ENCODE measurements around the gene PSMB2.

- no peak for TF ChIP-seq SP1 (IDR thresholded peaks at IDR 0.05)
- no peak for TF ChIP-seq TARDBP (IDR thresholded peaks at IDR 0.05)
- no peak for TF ChIP-seq BHLHE40 (IDR thresholded peaks at IDR 0.05; ENCODE audit: borderline replicate concordance)
- TF ChIP-seq ELF4 (IDR thresholded peaks at IDR 0.05), result no peak
- TF ChIP-seq L3MBTL2 (conservative IDR thresholded peaks at IDR 0.05), result no peak
- no peak for TF ChIP-seq ARNT (IDR thresholded peaks at IDR 0.05)
- no peak for TF ChIP-seq FOXM1 (IDR thresholded peaks at IDR 0.05; ENCODE audit: borderline replicate concordance)
- no peak for TF ChIP-seq LEF1 (IDR thresholded peaks at IDR 0.05; ENCODE audit: borderline replicate concordance)
- TF ChIP-seq FOXA1 (IDR thresholded peaks at IDR 0.05), result no peak
- TF ChIP-seq FOXK2 (IDR thresholded peaks at IDR 0.05), result no peak
- no peak for TF ChIP-seq HDGF (IDR thresholded peaks at IDR 0.05; ENCODE audit: borderline replicate concordance)
- no peak for TF ChIP-seq NFRKB (IDR thresholded peaks at IDR 0.05)
- TF ChIP-seq CTBP1 (IDR thresholded peaks at IDR 0.05; ENCODE audit: borderline replicate concordance), result no peak
- TF ChIP-seq SUZ12 (IDR thresholded peaks at IDR 0.05), result no peak
Measured at GRCh38 chr1:35577071-35577998, 64.0 kb downstream of the PSMB2 start.

Data from HEK293T (cell line).